ENCODE measurements around the gene FPGT. TPM values are rescaled to one million over a fixed set of nuclear protein-coding genes. Genes with fewer than 3 reads are reported as not detected.
A peak's percentile ranks its signal among the peaks of the same experiment; 100 is the strongest.

FPGT gene
- total RNA-seq, 1 donor from 2014 or later, result 7.1 TPM

- H3K9me3 ChIP-seq, result no peaks in the 10 kb centered on the region
- no peaks in the 10 kb centered on the region for H3K36me3 ChIP-seq
- H3K27ac ChIP-seq, result no peak overlapping the region
- TF ChIP-seq POLR2A (IDR thresholded peaks at IDR 0.05), result no peak
- TF ChIP-seq POLR2AphosphoS5 (IDR thresholded peaks at IDR 0.05; ENCODE audit: insufficient read depth in 1 of 2, low read depth in 1 of 2), result no peak
- no peak for TF ChIP-seq CTCF (IDR thresholded peaks at IDR 0.05)
- H3K4me1 ChIP-seq, result no peaks in the 10 kb centered on the region
- DNase-seq (ENCODE audit: extremely low spot score in 2 of 2), result no peak
- H3K27me3 ChIP-seq, result no peaks in the 10 kb centered on the region
- no peak overlapping the region for H3K4me3 ChIP-seq
- intact Hi-C loops (cut with DNase I), result no loop called here
Measured at GRCh38 chr1:74180490-74180889, 17.6 kb upstream of the FPGT start.

GRCh38 chr1:74193908-74194307, 4.1 kb upstream of the FPGT start:
- no peak for TF ChIP-seq POLR2A (IDR thresholded peaks at IDR 0.05)
- no peak for TF ChIP-seq CTCF (IDR thresholded peaks at IDR 0.05)
- TF ChIP-seq POLR2AphosphoS5 (IDR thresholded peaks at IDR 0.05; ENCODE audit: insufficient read depth in 1 of 2, low read depth in 1 of 2), result no peak
- H3K4me3 ChIP-seq, result no peak overlapping the region
- H3K27ac ChIP-seq, result no peak overlapping the region
- H3K9me3 ChIP-seq, result no peaks in the 10 kb centered on the region
- peaks cover 5% of the 10 kb centered on the region for H3K4me1 ChIP-seq
- DNase-seq (ENCODE audit: extremely low spot score in 2 of 2), result no peak
- intact Hi-C loops (cut with DNase I), result no loop called here
- no peaks in the 10 kb centered on the region for H3K27me3 ChIP-seq
- no peaks in the 10 kb centered on the region for H3K36me3 ChIP-seq

GRCh38 chr1:74195339-74195738, 2.7 kb upstream of the FPGT start:
- Histone ChIP-seq H3K4me3 (no peak overlapping the region), H3K27ac (no peak overlapping the region), H3K4me1 (peaks cover 15% of the 10 kb centered on the region), H3K36me3 (no peaks in the 10 kb centered on the region), H3K27me3 (no peaks in the 10 kb centered on the region), H3K9me3 (no peaks in the 10 kb centered on the region)
- intact Hi-C loops (cut with DNase I), result no loop called here
- no peak for TF ChIP-seq POLR2AphosphoS5 (IDR thresholded peaks at IDR 0.05; ENCODE audit: insufficient read depth in 1 of 2, low read depth in 1 of 2)
- no peak for DNase-seq (ENCODE audit: extremely low spot score in 2 of 2)

- intact Hi-C loops (cut with DNase I), result no loop called here
- peak overlapping the region; percentile 59 for H3K27ac ChIP-seq
Measured at GRCh38 chr1:74197255-74197654, 787 bp upstream of the FPGT start.

GRCh38 chr1:74199504-74199903, 1.5 kb downstream of the FPGT start:
- Histone ChIP-seq H3K4me1 (peaks cover 15% of the 10 kb centered on the region), H3K9me3 (no peaks in the 10 kb centered on the region), H3K27ac (no peak overlapping the region), H3K27me3 (no peaks in the 10 kb centered on the region), H3K4me3 (no peak overlapping the region), H3K36me3 (peaks cover 0 to 8% of the 10 kb centered on the region in 2 donors)
- no peak for DNase-seq (ENCODE audit: extremely low spot score in 2 of 2)
- intact Hi-C loops (cut with DNase I), result no loop called here
- TF ChIP-seq CTCF (IDR thresholded peaks at IDR 0.05), result no peak
- TF ChIP-seq POLR2AphosphoS5 (IDR thresholded peaks at IDR 0.05; ENCODE audit: insufficient read depth in 1 of 2, low read depth in 1 of 2), result no peak
- TF ChIP-seq POLR2A (IDR thresholded peaks at IDR 0.05), result no peak

More at GRCh38 chr1:74197255-74197654, 787 bp upstream of the FPGT start:
- peak overlapping the region; percentile 70 to 74 for H3K4me3 ChIP-seq
- H3K9me3 ChIP-seq, result no peaks in the 10 kb centered on the region
- no peaks in the 10 kb centered on the region for H3K27me3 ChIP-seq
- H3K4me1 ChIP-seq, result peaks cover 15% of the 10 kb centered on the region
- H3K36me3 ChIP-seq, result peaks cover 0 to 4% of the 10 kb centered on the region in 2 donors
- DNase-seq (ENCODE audit: extremely low spot score in 2 of 2), result no peak
- TF ChIP-seq POLR2AphosphoS5 (IDR thresholded peaks at IDR 0.05; ENCODE audit: insufficient read depth in 1 of 2, low read depth in 1 of 2), result no peak
- TF ChIP-seq POLR2A (IDR thresholded peaks at IDR 0.05), result no peak
- TF ChIP-seq CTCF (IDR thresholded peaks at IDR 0.05), result no peak
